SHP77 (cell line): ENCODE measurements around the gene RABGGTA.
"Not testable (repeated sequence)": the region's sequence is repeated elsewhere in the genome, so short reads cannot be mapped to it uniquely, and the experiment has no call there.

ENCODE experiments used
- DNase-seq, 2 experiments: peaks; one replicate each; lab custom pipeline; 2025; lab: John Stamatoyannopoulos, UW

The RABGGTA gene

DNA sequence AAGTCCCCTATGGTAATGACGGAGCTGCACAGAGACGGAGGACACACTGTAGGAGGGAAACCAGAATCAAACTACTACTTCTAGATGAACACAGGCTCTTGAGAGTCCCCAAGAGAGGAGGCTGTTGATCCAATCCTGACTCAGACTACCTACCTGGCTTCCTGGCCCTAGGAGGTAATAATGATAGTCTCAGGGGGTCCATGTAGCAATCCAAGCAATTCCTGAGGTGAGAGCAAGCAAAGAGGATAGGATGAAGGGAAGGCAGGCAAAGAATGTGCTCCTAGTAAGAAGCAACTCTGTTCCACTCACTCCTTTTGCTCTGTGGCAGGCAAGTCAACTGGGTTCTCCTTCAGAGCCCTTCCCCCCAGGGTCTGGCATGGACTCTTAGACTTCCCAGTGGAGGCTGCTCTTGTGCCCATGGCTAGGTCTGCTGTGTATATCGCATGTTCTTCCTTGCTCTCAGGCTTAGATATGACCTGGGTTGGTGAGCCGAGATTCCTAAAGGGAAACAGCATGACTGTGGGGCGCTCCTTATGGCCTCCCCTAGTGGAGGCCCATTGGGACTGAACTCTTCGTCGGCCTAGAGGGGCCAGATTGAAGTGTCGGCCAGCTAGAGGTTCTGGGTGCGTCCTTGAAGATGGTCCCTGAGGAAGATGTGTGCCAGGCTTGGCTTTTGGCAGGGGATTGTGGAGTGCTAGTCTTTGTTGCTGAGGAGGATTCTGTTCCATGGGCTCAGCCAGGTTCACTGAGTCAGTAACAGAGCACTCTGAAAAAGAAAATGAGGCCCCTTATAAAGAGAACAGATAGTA is 31.1 kb downstream of the RABGGTA start:
- DNase-seq, result no peak

DNA sequence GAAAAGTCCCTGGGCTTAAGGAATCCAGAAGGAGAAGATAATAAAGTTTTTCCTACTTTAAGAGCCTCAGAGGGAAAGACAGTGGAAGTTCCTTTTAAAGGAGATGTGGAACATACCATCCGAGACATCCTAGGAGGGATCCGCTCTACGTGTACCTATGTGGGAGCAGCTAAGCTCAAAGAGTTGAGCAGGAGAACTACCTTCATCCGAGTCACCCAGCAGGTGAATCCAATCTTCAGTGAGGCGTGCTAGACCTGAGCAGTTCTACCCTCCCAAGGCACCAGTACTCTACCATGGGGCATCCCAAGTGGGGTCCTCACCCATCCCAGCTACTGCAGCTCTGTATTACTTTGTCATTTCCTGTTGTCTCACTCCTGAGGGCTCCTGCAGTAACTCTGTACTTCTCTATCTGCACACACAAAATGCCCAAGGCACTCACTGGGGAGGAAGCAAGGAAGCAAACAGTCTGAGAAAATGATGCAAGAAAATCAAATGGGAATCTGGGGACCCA is 32.8 kb downstream of the RABGGTA start:
- DNase-seq, result no peak

DNA sequence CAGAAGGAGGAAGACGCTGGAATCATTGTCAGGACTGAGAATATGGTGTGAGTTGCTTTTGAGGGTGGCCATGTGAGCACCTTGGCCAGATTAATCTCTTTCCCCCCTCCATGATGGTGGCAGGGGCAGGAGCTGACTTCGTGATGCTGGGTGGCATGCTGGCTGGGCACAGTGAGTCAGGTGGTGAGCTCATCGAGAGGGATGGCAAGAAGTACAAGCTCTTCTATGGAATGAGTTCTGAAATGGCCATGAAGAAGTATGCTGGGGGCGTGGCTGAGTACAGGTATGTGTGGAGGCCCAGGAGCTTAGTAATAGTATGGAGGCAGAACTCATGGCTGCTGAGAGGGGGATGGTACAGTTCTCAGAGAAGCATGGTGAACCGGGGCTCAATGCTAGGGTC is 33.3 kb downstream of the RABGGTA start:
- DNase-seq, result no peak

DNA sequence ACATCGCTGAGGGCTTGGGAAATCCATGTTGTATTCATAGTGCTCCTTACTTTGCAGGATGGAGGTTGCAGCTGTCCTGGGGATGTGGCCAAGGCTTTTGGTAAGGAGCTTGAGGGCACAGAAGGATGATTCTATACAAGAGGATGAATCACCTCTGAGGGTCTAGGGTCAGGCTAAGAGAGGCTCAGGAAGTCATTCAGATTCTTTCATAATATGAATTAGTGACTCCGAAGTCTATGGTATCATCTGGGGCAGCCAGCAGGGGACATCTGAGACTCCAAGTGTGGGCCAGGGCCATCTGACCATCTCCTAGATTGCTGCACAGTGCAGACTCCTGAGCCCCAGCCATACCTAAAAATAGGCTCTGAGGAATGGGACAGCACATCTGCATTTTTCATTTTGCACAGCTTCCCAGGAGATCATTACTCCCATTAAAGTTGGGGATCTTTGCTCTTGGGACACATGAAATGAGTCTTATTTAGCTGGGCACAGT is 33.9 kb downstream of the RABGGTA start:
- no peak for DNase-seq

DNA sequence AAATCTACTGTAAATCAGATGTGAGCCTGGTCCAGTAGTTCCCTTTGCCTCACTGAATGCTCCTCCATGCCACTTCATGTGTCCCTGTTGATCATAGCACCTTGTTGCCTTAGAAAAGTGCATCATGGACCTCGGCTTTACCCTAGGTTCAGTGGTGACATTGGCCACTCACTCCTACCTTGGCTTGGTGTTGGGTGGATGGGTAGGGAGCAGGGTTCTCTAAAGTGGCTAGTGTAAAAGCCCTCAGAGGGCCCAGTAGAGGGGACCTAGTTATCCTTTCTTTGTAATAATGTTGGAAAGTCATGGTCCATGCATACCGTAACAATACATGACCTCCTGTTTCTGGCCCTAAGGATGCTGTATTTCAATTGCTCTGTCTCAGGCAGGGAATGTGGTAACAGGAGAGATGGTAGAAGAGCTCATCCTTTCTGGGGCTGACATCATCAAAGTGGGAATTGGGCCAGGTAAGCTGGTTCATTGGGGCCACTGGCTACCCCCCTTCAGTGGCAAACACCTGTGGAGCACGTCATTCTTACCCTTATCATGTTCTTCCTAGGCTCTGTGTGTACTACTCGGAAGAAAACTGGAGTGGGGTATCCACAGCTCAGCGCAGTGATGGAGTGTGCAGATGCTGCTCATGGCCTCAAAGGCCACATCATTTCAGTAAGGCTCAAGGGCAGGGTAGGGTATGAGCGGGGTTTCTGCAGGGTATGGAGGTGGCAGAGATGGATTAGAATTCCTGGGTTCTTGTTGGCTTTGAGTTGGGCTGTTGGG is 34.5 kb downstream of the RABGGTA start:
- no peak for DNase-seq

DNA sequence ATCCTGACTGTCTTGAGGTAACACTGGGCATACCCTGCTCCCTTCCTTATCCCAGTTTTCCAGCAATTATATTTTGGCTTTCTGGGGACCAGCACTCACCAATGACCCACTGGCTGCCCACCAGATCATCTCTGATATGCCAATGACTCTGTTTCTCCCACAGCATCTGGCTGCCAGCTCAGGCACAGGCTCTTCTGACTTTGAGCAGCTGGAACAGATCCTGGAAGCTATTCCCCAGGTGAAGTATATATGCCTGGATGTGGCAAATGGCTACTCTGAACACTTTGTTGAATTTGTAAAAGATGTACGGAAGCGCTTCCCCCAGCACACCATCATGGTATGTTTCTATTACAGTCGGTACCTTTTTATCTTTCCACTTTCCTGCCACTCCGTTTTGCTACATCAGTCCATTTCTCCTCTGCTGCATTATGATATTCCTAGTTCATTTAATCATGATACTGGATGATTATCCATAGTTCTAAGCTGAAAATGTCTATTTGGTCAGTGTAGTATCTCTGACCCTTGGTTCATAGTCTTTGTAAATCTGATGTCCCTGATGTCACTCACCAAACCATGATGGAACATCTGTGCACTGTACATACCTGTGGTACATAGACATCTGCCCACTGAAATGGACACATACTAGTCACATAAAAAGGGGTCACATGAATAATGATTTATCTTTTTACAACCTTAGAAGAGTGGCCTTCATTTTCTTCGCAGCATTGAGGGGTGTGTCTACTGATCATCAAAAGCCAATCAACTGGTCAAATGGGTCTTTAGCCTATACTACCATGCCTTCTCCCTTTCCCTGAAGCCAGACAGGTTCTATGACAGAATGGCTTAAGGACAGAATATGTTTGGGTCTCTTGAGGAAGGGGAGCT is 35.4 kb downstream of the RABGGTA start:
- no peak for DNase-seq

DNA sequence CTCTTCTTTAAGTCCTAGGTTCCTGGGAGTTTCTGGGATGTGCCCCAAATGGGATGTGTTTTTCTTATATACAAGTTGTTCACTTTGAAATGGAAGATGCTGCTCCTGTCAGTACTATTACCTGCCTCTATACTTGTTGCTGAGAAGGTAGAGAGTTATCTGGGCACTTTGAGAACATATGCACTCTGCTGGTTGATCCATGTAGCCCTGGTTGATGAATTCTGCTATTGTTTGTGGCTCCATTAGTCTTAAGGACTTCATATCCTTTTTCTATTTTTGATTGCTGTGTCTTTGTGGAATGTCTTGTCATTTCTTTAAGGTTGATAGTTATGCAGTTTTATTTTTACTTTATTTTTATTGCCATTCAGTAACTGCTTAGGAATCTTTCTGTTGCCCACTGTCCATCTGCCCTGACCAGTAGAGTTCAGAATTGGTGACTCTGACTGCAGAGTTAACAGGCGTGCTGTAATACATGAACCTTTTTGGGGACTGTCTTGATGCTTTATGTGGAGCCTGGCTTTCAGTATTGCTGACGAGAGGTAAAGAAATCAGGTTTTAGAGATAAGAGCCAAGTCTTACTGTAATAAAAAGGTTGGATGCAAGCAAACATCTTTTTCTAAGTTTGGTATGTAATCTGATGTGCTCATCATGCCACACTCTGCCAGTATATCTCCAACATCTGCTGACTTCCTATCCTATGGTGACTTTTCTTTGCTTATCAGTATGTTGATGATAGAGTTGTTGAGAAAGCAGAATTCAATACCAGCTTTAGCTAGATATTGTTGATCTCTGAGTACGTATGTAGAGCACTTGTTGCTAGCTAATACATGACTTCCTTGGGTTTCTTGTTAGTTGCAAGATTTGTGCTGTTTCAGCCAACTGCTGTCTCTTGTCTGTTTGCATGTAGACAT is 37.0 kb downstream of the RABGGTA start:
- DNase-seq, result no peak

DNA sequence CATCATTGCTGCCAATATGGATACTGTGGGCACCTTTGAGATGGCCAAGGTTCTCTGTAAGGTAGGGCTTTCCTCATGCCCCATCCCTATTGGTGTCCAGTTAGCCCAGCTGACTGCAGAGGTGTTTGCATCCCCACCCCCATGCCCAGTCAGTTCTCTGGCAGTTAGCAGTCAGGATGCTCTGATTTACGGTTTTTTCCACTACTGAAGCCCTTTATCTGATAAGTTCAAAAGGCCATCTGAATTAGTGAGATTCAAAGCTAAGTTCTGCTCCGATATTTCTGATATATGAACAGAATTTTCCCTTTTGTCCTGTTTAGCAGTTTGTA is 37.9 kb downstream of the RABGGTA start:
- peak in 1 of 2 experiments; percentile 33 for DNase-seq

DNA sequence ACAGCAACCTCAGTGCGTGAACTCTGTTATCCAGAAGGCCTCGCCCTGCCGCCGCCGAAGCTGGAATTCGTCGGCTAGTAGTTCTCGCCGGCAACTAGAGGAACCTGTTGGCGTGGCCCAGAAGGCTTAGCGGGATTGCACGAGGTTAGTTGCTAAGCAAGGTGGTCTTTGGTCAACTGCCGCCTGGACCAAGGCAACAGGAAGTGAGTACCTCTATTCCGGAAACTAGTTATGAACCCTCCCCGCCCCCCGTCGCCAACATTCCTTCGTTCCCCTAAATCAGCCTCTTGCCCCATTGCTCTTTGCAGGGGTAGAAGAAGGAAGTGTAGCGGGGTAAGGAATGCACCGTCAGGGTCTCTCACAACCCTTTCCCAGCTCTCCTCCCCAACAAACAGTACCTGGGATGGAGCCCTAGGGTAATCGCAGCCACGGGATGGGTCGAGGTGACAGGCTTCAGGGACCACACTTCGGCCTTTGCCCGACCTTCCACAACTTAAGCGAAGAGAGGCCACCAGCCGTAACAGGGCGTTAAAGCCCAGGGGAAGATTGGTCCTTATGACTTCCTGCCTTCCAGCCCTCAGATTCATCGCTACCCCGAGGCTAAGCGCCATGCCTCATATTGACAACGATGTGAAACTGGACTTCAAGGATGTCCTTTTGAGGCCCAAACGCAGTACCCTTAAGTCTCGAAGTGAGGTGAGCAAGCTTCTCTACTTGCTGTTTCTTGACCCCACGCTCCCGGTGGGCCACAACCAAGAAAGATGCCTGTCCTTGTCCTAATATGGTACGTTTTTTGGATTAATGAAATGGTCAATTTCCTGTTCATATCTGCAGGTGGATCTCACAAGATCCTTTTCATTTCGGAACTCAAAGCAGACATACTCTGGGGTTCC is 38.5 kb downstream of the RABGGTA start, which contains the start of gene GMPR2:
Gene GMPR2, plus strand, starts transcription at position 285 of the 893 bp plus-strand sequence. Its CDS starts 325 bp downstream, at position 610.
- peak; percentile 92 for DNase-seq

DNA sequence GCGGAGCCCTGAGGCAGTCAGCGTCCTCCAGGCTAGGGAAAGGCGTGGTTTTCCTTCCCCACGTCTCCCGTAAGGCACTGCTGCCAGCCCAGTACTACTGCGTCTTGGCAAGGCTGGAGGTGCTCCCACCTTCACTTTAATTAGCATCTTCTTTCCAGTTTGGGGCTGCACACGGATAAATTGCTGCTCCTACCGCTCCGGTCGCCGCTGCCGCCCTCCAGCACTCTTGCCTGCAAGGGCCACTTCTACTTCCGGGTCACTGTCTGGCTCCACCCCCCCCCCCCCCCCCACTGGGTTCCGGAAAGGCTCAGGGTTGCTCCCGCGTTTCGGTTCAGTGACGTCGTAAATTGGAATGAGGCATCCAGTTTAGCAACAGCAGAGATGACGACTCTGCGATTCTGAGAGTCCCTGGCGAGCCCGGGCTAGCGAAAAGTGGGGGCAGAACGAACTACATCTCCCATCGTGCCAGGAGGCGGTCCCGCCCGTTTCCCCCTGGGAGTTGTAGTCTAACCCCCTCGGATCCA is 39.2 kb downstream of the RABGGTA start, which contains the start of gene NEDD8:
Gene NEDD8, minus strand, starts transcription at position 247 of the 524 bp plus-strand sequence. Its CDS starts 100 bp downstream, at position 147.
- DNase-seq, result peak; percentile 92

DNA sequence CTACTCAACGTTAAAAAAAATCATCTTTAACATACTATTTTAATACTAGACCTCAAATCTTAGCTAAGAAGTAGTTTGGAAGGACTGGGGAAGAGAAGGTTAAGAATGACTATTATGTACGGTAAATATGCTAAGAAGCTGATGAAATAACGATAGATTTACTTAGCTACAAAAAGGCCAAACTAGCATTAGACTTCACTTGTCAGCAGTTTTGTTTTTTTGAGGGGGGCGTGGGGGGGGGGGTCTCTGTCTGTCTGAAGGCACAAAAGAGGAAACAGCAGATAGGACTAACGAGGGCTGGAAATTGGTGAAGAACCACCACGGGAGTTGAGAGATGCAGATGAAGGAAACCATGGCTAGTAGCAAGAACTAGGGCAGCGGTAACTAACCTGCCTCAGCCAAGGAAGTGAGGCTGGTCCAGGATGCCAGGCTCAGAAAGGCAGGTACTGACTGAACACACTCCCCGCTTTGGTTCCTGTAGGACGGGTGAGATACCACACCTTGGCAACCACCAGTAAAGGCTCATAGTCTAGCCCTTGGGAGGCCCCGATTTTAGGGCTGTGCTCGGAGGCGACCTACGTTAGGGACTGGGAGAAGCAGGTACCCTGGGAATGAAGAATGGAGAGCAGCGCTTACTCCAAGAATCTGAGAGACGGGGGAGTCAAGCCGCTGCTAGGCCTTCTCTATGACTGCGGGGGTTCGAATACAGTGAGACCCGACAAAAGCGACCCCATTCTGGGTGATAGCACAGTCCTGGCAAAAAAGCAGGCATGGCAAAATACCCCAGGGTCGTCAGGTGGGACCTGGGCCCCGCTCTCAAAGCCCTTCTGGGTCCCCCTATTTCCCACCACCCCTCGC is 39.9 kb downstream of the RABGGTA start:
- DNase-seq, result no peak

DNA sequence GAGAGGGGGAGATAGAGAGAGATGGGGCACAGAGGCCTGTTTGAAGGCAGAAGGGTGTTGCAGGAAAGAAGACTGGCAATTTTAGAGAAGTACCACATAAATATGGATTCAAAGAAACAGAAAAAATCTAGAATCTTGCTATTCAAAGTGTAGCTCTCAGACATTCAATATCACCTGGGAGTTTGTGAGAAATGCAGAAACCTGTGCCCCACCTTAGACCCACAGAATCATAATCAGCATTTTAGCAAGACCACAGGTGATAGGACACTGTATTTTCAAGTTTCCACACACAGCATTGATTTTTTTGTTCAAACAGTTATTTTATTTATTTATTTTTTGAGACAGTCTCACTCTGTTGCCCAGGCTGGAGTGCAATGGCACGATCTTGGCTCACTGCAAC is 42.5 kb downstream of the RABGGTA start:
- no peak for DNase-seq

DNA sequence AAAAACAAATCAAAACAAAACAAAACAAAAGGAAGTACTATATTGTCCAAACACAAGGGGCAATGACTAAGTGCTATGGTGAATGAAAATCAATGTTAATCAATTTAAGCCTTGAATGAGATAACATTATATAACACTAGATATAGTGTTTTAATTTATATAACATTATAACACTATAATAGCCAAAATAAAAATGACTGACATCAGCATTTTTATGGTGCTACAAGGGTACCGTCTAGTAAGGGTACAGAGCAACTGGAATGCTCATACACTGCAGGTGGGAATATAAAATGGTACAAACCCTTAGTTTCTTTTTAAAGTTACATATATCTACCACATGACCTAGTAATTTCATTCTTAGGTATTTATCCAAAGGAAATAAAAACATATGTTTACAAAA is 44.9 kb downstream of the RABGGTA start:
- no peak for DNase-seq

DNA sequence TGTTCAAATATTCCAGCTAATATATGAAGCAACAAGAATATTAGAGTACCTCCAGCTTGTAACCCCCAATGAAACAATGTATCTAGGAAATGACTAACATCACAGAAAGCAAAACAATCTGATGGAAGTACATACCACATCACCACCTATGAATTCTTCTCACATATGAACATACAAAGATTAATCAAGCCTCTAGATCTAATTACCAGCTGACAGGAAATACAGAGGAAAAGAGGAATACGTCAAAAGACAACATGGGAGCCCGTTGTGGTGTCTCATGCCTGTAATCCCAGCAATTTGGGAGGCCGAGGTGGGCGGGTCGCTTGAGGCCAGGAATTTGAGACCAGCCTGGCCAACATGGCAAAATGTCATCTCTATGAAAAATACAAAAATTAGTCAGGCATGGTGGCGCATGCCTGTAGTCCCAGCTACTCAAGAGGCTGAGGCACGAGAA is 46.8 kb downstream of the RABGGTA start:
- no peak for DNase-seq

DNA sequence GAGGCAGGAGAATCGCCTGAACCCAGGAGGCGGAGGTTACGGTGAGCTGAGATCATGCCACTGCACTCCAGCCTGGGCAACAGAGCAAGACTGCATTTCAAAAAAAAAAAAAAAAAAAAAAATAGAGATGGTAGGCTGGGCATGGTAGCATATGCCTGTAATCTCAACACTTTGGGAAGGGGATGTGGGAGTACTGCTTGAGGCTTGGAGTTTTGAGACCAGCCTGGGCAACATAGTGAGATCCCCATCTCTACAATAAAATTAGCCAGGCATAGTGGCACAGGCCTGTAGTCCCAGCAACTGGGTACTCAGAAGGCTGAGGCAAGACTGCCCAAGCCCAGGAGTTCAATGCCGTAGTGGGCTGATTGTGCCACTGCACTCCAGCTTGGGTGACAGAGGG is 48.4 kb downstream of the RABGGTA start:
- DNase-seq, result not testable (repeated sequence)

DNA sequence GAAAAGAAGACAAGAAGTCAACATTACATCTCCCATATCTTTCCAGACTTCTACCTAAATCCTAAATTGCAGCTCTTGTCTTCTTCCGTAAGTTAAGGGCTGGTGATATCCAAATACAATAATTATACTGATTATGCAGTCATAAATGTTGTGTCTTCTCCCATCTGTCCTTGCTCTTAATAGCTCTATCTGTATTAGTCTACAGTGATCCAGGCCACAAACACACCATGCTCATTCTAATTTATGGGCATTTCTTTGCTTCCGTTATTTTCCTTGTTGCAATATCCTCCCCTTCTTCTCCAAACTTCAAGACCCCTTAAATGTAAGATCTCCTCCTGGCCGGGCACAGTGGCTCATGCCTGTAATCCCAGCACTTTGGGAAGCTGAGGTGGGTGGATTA is 51.9 kb downstream of the RABGGTA start:
- no peak for DNase-seq

DNA sequence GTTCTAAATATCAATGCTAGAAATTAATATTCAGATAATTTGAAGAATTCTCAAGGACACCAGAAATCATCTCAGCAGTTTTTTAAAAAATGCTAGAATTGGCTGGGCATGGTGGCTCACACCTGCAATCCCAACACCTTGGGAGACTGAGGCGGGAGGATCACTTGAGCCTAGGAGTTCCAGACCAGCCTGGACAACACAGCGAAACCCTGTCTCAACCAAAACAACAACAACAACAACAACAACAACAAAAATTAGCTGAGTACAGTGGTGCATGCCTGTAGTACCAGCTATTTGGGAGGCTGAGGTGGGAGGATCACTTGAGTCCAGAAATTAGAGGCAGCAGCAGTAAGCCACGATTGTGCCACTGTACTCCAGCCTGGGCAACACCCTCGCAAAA is 52.3 kb downstream of the RABGGTA start:
- DNase-seq, result no peak

DNA sequence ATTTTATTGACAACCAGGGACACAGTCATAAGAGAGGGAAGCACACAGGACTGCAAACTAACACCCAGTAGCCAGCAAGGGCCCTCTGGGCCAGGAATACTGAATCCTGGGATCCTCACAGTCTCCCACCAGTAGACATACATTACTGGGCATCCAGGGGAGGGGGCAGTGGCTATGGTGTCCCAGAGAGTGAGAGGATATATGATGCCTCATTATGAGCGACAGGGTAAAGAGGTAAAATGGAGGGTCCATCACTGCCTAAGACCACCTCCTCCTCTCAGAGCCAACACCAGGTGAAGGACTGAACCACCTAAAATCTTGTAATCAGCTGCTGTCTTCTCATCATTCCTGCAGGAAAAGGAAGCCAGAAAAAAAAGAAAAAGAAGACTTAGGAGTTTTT is 54.5 kb downstream of the RABGGTA start:
- not testable (repeated sequence) for DNase-seq
